ENCODE measurements around the gene MFSD1. TPM values are rescaled to one million over a fixed set of nuclear protein-coding genes. Genes with fewer than 3 reads are reported as not detected.

MFSD1 gene
- polyA plus RNA-seq, 3 donors: 110 to 262 (median 225) TPM

DNA sequence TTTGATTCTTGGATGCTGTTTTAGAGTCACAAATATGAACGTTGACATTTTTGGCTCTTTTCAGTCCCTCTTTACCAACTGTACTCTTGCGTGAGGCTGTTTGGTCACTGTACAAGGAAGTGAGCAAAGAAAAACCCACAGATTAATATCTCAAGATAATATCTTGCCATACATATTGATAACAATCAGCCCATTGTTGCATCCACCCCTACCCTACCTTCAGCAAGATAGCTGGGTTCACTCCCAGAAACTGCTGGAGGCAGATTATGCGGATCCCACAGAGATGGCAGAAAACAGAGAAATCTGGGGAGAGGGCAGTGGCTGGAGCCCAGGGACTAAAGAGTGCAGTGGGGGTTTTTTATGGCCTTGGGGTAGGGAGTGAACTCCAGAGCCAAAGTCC, 29.9 kb upstream of the MFSD1 start:
- no peaks in the 10 kb centered on the region for H4K20me1 ChIP-seq (ENCODE audit: insufficient read depth, low read length)
- no peaks in the 10 kb centered on the region for H3K27me3 ChIP-seq (ENCODE audit: control insufficient read depth in 2 of 2, insufficient read depth in 2 of 2, low read length in 2 of 2)
- Mint-ChIP-seq H3K4me3 (no peak overlapping the region), H3K9me3 (no peaks in the 10 kb centered on the region), H3K4me1 (peaks cover 4% of the 10 kb centered on the region), H3K27ac (no peak overlapping the region), H3K36me3 (peaks cover 0 to 2% of the 10 kb centered on the region in 2 donors), H3K27me3 (ENCODE audit: low read depth in 3 of 3) (peaks cover 2 to 3% (median 3%) of the 10 kb centered on the region in 3 donors)
- no peak overlapping the region for H3K27ac ChIP-seq (ENCODE audit: low read depth in 1 of 2, low read length in 2 of 2)
- no peaks in the 10 kb centered on the region for H3K9me3 ChIP-seq (replicated peaks in 1 of 2; ENCODE audit: control insufficient read depth in 1 of 2, insufficient read depth in 1 of 2, low read length in 2 of 2)
- 90% methylated on average over 2 of the region's 3 CpGs for WGBS (ENCODE audit: insufficient coverage)
- no peak overlapping the region for H3K9ac ChIP-seq (ENCODE audit: insufficient read depth, low read length, poor library complexity, severe bottlenecking)
- H3K4me3 ChIP-seq (replicated peaks in 1 of 3; ENCODE audit: low read depth in 2 of 3, low read length in 3 of 3): no peak overlapping the region
- intact Hi-C loops (cut with micrococcal nuclease): no loop called here
- H3K79me2 ChIP-seq (ENCODE audit: insufficient read depth, low read length): no peaks in the 10 kb centered on the region
- TF ChIP-seq, protein P1, sequence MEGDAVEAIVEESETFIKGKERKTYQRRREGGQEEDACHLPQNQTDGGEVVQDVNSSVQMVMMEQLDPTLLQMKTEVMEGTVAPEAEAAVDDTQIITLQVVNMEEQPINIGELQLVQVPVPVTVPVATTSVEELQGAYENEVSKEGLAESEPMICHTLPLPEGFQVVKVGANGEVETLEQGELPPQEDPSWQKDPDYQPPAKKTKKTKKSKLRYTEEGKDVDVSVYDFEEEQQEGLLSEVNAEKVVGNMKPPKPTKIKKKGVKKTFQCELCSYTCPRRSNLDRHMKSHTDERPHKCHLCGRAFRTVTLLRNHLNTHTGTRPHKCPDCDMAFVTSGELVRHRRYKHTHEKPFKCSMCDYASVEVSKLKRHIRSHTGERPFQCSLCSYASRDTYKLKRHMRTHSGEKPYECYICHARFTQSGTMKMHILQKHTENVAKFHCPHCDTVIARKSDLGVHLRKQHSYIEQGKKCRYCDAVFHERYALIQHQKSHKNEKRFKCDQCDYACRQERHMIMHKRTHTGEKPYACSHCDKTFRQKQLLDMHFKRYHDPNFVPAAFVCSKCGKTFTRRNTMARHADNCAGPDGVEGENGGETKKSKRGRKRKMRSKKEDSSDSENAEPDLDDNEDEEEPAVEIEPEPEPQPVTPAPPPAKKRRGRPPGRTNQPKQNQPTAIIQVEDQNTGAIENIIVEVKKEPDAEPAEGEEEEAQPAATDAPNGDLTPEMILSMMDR (IDR thresholded peaks at IDR 0.05): no peak
- no peaks in the 10 kb centered on the region for H3K4me1 ChIP-seq (ENCODE audit: control insufficient read depth in 1 of 2, insufficient read depth in 2 of 2, low read length in 2 of 2)
- no peak overlapping the region for H2AFZ ChIP-seq (ENCODE audit: insufficient read depth, low read depth, low read length, poor library complexity, severe bottlenecking)
- H3K4me2 ChIP-seq (replicated peaks; ENCODE audit: extremely low read depth, low read length, poor library complexity, severe bottlenecking): no peak overlapping the region
- no peak for DNase-seq
- no peaks in the 10 kb centered on the region for H3K36me3 ChIP-seq (replicated peaks in 1 of 2; ENCODE audit: control insufficient read depth in 1 of 2, insufficient read depth in 2 of 2, low read length in 2 of 2)

DNA sequence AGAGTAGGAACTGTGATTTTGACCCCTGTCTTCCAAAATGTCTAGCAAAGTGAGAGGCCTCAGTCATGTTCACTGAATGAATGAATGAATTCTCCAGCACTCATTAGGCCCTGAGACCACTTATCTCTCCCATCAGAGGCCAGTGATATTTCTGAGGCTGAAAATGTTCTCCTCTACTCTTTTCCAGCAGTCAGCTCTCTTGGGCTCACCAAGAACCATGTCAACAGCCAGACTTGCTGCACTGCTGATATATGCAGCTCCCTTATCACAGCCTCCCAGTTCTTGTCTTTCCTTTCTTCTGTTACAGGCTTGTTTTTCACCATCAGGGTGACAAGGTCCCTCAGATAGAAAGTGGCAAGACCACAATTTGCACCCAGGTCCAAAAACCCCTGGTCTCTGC, 28.7 kb upstream of the MFSD1 start:
- intact Hi-C loops (cut with micrococcal nuclease): no loop called here
- H2AFZ ChIP-seq (ENCODE audit: insufficient read depth, low read depth, low read length, poor library complexity, severe bottlenecking): no peak overlapping the region
- no peak overlapping the region for H3K9ac ChIP-seq (ENCODE audit: insufficient read depth, low read length, poor library complexity, severe bottlenecking)
- H4K20me1 ChIP-seq (ENCODE audit: insufficient read depth, low read length): no peaks in the 10 kb centered on the region
- H3K36me3 ChIP-seq (replicated peaks in 1 of 2; ENCODE audit: control insufficient read depth in 1 of 2, insufficient read depth in 2 of 2, low read length in 2 of 2): no peaks in the 10 kb centered on the region
- peaks cover 0 to 2% of the 10 kb centered on the region in 2 donors for H3K36me3 Mint-ChIP-seq
- no peaks in the 10 kb centered on the region for H3K9me3 Mint-ChIP-seq
- peaks cover 0 to 5% of the 10 kb centered on the region in 2 donors for H3K4me1 ChIP-seq (ENCODE audit: control insufficient read depth in 1 of 2, insufficient read depth in 2 of 2, low read length in 2 of 2)
- H3K4me1 Mint-ChIP-seq: peaks cover 13% of the 10 kb centered on the region
- no peak overlapping the region for H3K4me3 Mint-ChIP-seq
- no peak overlapping the region for H3K4me2 ChIP-seq (replicated peaks; ENCODE audit: extremely low read depth, low read length, poor library complexity, severe bottlenecking)
- no peak for DNase-seq
- H3K27ac ChIP-seq (ENCODE audit: low read depth in 1 of 2, low read length in 2 of 2): no peak overlapping the region
- no peaks in the 10 kb centered on the region for H3K79me2 ChIP-seq (ENCODE audit: insufficient read depth, low read length)
- no peak overlapping the region for H3K27ac Mint-ChIP-seq
- no peak overlapping the region for H3K4me3 ChIP-seq (replicated peaks in 1 of 3; ENCODE audit: low read depth in 2 of 3, low read length in 3 of 3)
- H3K27me3 ChIP-seq (ENCODE audit: control insufficient read depth in 2 of 2, insufficient read depth in 2 of 2, low read length in 2 of 2): no peaks in the 10 kb centered on the region
- H3K9me3 ChIP-seq (replicated peaks in 1 of 2; ENCODE audit: control insufficient read depth in 1 of 2, insufficient read depth in 1 of 2, low read length in 2 of 2): no peaks in the 10 kb centered on the region
- TF ChIP-seq, protein P1 (IDR thresholded peaks at IDR 0.05): no peak
- H3K27me3 Mint-ChIP-seq (ENCODE audit: low read depth in 3 of 3): peaks cover 2 to 3% (median 3%) of the 10 kb centered on the region in 3 donors
